Calu3 (cell line): ENCODE measurements around the gene GSDMA. TPM values are rescaled to one million over a fixed set of nuclear protein-coding genes. Genes with fewer than 3 reads are reported as not detected.

Experiments
- BruUV-seq: library from RNA; stranded (reverse); fragments of 400-500 nt; replicated peaks from 2 replicates; lab custom pipeline; 2021; lab: Mats Ljungman, UMichigan
- CTCF ChIA-PET: fragments of 300-600 bp; sonication (Branson Sonifier 250); formaldehyde crosslinking; loops from one replicate; lab custom pipeline; 2022; ENCODE audit warnings: antibody characterized with exemption; lab: Charles Lee
- DNase-seq: peaks from one replicate; pipeline ENCODE4 v3.0.0; 2022
- H3K27ac Mint-ChIP-seq: one replicate; pipeline ENCODE4 v1.8.0; 2022; ENCODE audit warnings: mixed read lengths; ENCODE audit not compliant: unreplicated experiment
- H3K27me3 Mint-ChIP-seq: one replicate; pipeline ENCODE4 v1.8.0; 2022; ENCODE audit warnings: mixed read lengths; ENCODE audit not compliant: unreplicated experiment
- H3K36me3 Mint-ChIP-seq: one replicate; pipeline ENCODE4 v1.8.0; 2022; ENCODE audit warnings: mild to moderate bottlenecking, moderate library complexity, mixed read lengths; ENCODE audit not compliant: insufficient read depth, unreplicated experiment
- H3K4me1 Mint-ChIP-seq: one replicate; pipeline ENCODE4 v1.8.0; 2022; ENCODE audit warnings: mild to moderate bottlenecking, low read depth, mixed read lengths; ENCODE audit not compliant: unreplicated experiment
- H3K4me3 Mint-ChIP-seq: one replicate; pipeline ENCODE4 v1.8.0; 2022; ENCODE audit warnings: mild to moderate bottlenecking, low read depth, moderate library complexity, mixed read lengths; ENCODE audit not compliant: unreplicated experiment
- H3K9me3 Mint-ChIP-seq: one replicate; pipeline ENCODE4 v1.8.0; 2022; ENCODE audit warnings: low read depth, mixed read lengths; ENCODE audit not compliant: unreplicated experiment
- CTCF ChIP-seq: fragments of 200-600 bp; IDR thresholded peaks from one replicate; pipeline ENCODE4 v1.8.0; 2022; ENCODE audit warnings: antibody characterized with exemption; ENCODE audit not compliant: unreplicated experiment
- intact Hi-C: fragments of 100-400 bp; cut with micrococcal nuclease; formaldehyde crosslinking; loops from one replicate; pipeline ENCODE4 v1.10.0; 2022; ENCODE audit not compliant: unreplicated experiment
- total RNA-seq: library from RNA; stranded (reverse); gene quantifications from 2 replicates; pipeline ENCODE4 v1.2.3, GENCODE V29; 2022

Gene GSDMA
- total RNA-seq, 1 experiment from 2014 or later, result 0.33 TPM

- peak; percentile 82 for DNase-seq
- H3K27me3 Mint-ChIP-seq, result peaks cover 85% of the 10 kb centered on the region
- no peak overlapping the region for H3K4me3 Mint-ChIP-seq
- no peaks in the 10 kb centered on the region for H3K9me3 Mint-ChIP-seq
- no peak overlapping the region for H3K27ac Mint-ChIP-seq
- BruUV-seq, result no TSS peak
- no peak for TF ChIP-seq CTCF
- CTCF ChIA-PET, result interaction anchor here (0.6 to 109.6 kb wide), 27 partner anchors 6 to 755 kb away, joined by 3 to 8195 read pairs (median 10); partner anchors contain the start of genes CSF3, ERBB2, GRB7 and GSDMA
- H3K36me3 Mint-ChIP-seq, result peaks cover 6% of the 10 kb centered on the region
- intact Hi-C loops, result no loop called here
- peaks cover 15% of the 10 kb centered on the region for H3K4me1 Mint-ChIP-seq
These were observed 11.6 kb downstream of the GSDMA start for GRCh38 chr17:39974433-39974832.

- CTCF ChIA-PET, result interaction anchor here (0.7 to 109.6 kb wide), 34 partner anchors 17 to 524 kb away, joined by 3 to 8195 read pairs (median 6); partner anchors contain the start of genes CSF3, ERBB2, GRB7 and GSDMA
- Mint-ChIP-seq H3K27ac (no peak overlapping the region), H3K4me3 (no peak overlapping the region), H3K36me3 (peaks cover 17% of the 10 kb centered on the region), H3K27me3 (peaks cover 84% of the 10 kb centered on the region), H3K4me1 (peaks cover 17% of the 10 kb centered on the region), H3K9me3 (no peaks in the 10 kb centered on the region)
- BruUV-seq, result no TSS peak
- DNase-seq, result no peak
- no peak for TF ChIP-seq CTCF
- intact Hi-C loops, result no loop called here
These were observed 13.0 kb downstream of the GSDMA start for GRCh38 chr17:39975801-39976200.

- DNase-seq, result no peak
- BruUV-seq, result no TSS peak
- intact Hi-C loops, result no loop called here
- H3K27ac Mint-ChIP-seq, result peak overlapping the region; percentile 0
- peaks cover 26% of the 10 kb centered on the region for H3K4me1 Mint-ChIP-seq
- peaks cover 47% of the 10 kb centered on the region for H3K36me3 Mint-ChIP-seq
- peak overlapping the region; percentile 77 for H3K4me3 Mint-ChIP-seq
- no peak for TF ChIP-seq CTCF
- CTCF ChIA-PET, result interaction anchor here (0.7 to 109.6 kb wide), 39 partner anchors 21 to 1135 kb away, joined by 3 to 8195 read pairs (median 45); partner anchors contain the start of genes CSF3, ERBB2, GRB7 and GSDMA
- no peaks in the 10 kb centered on the region for H3K9me3 Mint-ChIP-seq
- H3K27me3 Mint-ChIP-seq, result peaks cover 56% of the 10 kb centered on the region
These were observed 16.3 kb downstream of the GSDMA start for GRCh38 chr17:39979016-39979670.

- Mint-ChIP-seq H3K36me3 (peaks cover 55% of the 10 kb centered on the region), H3K4me3 (peak overlapping the region; percentile 77), H3K27me3 (peaks cover 50% of the 10 kb centered on the region), H3K4me1 (peaks cover 26% of the 10 kb centered on the region), H3K9me3 (no peaks in the 10 kb centered on the region), H3K27ac (peak overlapping the region; percentile 81)
- BruUV-seq, result no TSS peak
- CTCF ChIA-PET, result interaction anchor here (0.6 to 109.6 kb wide), 98 partner anchors 21 to 1000 kb away, joined by 3 to 8195 read pairs (median 8); partner anchors contain the start of genes CASC3, CSF3, ERBB2 and GRB7
- intact Hi-C loops, result loop anchor here (1.0 to 5.0 kb wide), 26 partner anchors 21 to 452 kb away; partner anchors contain the start of gene MIEN1
- DNase-seq, result peak; percentile 99
- TF ChIP-seq CTCF, result no peak
These were observed 17.1 kb downstream of the GSDMA start for GRCh38 chr17:39979893-39980350.
